Stimulated activated CD4-positive, alpha-beta T cell treated with anti-CD3 and anti-CD28 coated beads, Interleukin-4, amount 100 ng/mL, for 24 hours (primary cell): ENCODE results near the gene NBR1.
A peak's percentile ranks its signal among the peaks of the same experiment; 100 is the strongest.
"Not testable (repeated sequence)": the region's sequence is repeated elsewhere in the genome, so short reads cannot be mapped to it uniquely, and the experiment has no call there.

Experiments
- DNase-seq: peaks from one replicate; pipeline ENCODE4 v3.0.0-alpha.2; 2020

NBR1 gene

GRCh38 chr17:43216762-43217613, 46.0 kb downstream of the NBR1 start:
- DNase-seq = no peak

GRCh38 chr17:43217614-43218087, 46.6 kb downstream of the NBR1 start:
- peak; percentile 16 for DNase-seq

GRCh38 chr17:43219001-43219400, 48.0 kb downstream of the NBR1 start:
- DNase-seq = no peak

GRCh38 chr17:43219746-43220380, 48.8 kb downstream of the NBR1 start:
- DNase-seq = no peak

GRCh38 chr17:43220511-43221125, 49.6 kb downstream of the NBR1 start:
- DNase-seq = no peak

GRCh38 chr17:43224146-43224705, 53.2 kb downstream of the NBR1 start:
- no peak for DNase-seq

- DNase-seq = no peak
Measured at GRCh38 chr17:43226393-43226792, 55.4 kb downstream of the NBR1 start.

GRCh38 chr17:43228020-43228782, 57.2 kb downstream of the NBR1 start, which contains the start of gene CCDC200:
Gene CCDC200 (minus strand): TSS chr17:43228623. CDS start chr17:43228554, 69 bp downstream.
- not testable (repeated sequence) for DNase-seq

- not testable (repeated sequence) for DNase-seq
Measured at GRCh38 chr17:43231205-43232020, 60.4 kb downstream of the NBR1 start.

- peak; percentile 40 for DNase-seq
Measured at GRCh38 chr17:43232021-43232699, 61.1 kb downstream of the NBR1 start.

- DNase-seq = not testable (repeated sequence)
Measured at GRCh38 chr17:43233263-43233662, 62.2 kb downstream of the NBR1 start.

GRCh38 chr17:43233877-43234276, 62.9 kb downstream of the NBR1 start, which contains the start of gene RNU2-1:
Gene RNU2-1 (minus strand): TSS chr17:43233977.
- not testable (repeated sequence) for DNase-seq

- not testable (repeated sequence) for DNase-seq
Measured at GRCh38 chr17:43239597-43239996, 68.6 kb downstream of the NBR1 start.

- DNase-seq = not testable (repeated sequence)
Measured at GRCh38 chr17:43240596-43241352, 69.8 kb downstream of the NBR1 start.

- DNase-seq = not testable (repeated sequence)
Measured at GRCh38 chr17:43246456-43246855, 75.4 kb downstream of the NBR1 start.
